GM21526 (cell line): Measurements from ENCODE around the gene APOBEC3F.
"Not testable (repeated sequence)": the region's sequence is repeated elsewhere in the genome, so short reads cannot be mapped to it uniquely, and the experiment has no call there.

Experiments
- ATAC-seq: cut with Tn5 transposase; IDR thresholded peaks from one replicate; pipeline ENCODE4 v1.9.1; 2021; ENCODE audit warnings: moderate library complexity; ENCODE audit not compliant: unreplicated experiment, low FRiP score

The APOBEC3F gene

GRCh38 chr22:39040538-39041296 is at the start of gene APOBEC3F:
APOBEC3F (plus strand) TSS chr22:39040864; CDS start chr22:39040961, 97 bp downstream.
- ATAC-seq, result peak; percentile 84

- not testable (repeated sequence) for ATAC-seq
These were observed 47.7 kb upstream of the APOBEC3F start for GRCh38 chr22:38992871-38993371.

- no peak for ATAC-seq
These were observed 44.6 kb upstream of the APOBEC3F start for GRCh38 chr22:38996105-38996504.

- ATAC-seq, result no peak
These were observed 43.1 kb upstream of the APOBEC3F start for GRCh38 chr22:38997518-38997917.

GRCh38 chr22:39003165-39003638 is 37.5 kb upstream of the APOBEC3F start:
- no peak for ATAC-seq

GRCh38 chr22:39007177-39007576 is 33.5 kb upstream of the APOBEC3F start:
- ATAC-seq, result no peak

- not testable (repeated sequence) for ATAC-seq
These were observed 32.3 kb upstream of the APOBEC3F start for GRCh38 chr22:39008271-39008850.

- no peak for ATAC-seq
These were observed 29.7 kb upstream of the APOBEC3F start for GRCh38 chr22:39010946-39011345.

GRCh38 chr22:39012533-39013511 is 27.8 kb upstream of the APOBEC3F start:
- ATAC-seq, result no peak

GRCh38 chr22:39013561-39013941 is 27.1 kb upstream of the APOBEC3F start:
- ATAC-seq, result peak; percentile 17

- peak; percentile 72 for ATAC-seq
These were observed 26.5 kb upstream of the APOBEC3F start, which contains the start of gene APOBEC3C for GRCh38 chr22:39013942-39014722. APOBEC3C (plus strand) TSS chr22:39014257; CDS start chr22:39014363, 106 bp downstream.

- ATAC-seq, result not testable (repeated sequence)
These were observed 25.9 kb upstream of the APOBEC3F start for GRCh38 chr22:39014723-39015121.

GRCh38 chr22:39016592-39016991 is 24.1 kb upstream of the APOBEC3F start:
- no peak for ATAC-seq

- no peak for ATAC-seq
These were observed 22.9 kb upstream of the APOBEC3F start for GRCh38 chr22:39017596-39018365.

GRCh38 chr22:39020021-39020651 is 20.5 kb upstream of the APOBEC3F start:
- ATAC-seq, result peak; percentile 10

GRCh38 chr22:39021552-39022250 is 19.0 kb upstream of the APOBEC3F start:
- no peak for ATAC-seq

- ATAC-seq, result no peak
These were observed 15.9 kb upstream of the APOBEC3F start for GRCh38 chr22:39024519-39025308.
